GM12878 (cell line): ENCODE results near the gene TBCK. TPM values are rescaled to one million over a fixed set of nuclear protein-coding genes. Genes with fewer than 3 reads are reported as not detected.

Source experiments
- ATAC-seq: fragments of 200-7000 bp; cut with Tn5 transposase; 3 replicates; pipeline ENCODE4 v1.9.1; 2020; ENCODE audit warnings: mild to moderate bottlenecking, moderate library complexity
- BruUV-seq: library from RNA; stranded (reverse); fragments of 400-500 nt; replicated peaks from 2 replicates; lab custom pipeline; 2021; lab: Mats Ljungman, UMichigan
- CTCF ChIA-PET: fragments of 300-600 bp; sonication (Branson Sonifier 250); formaldehyde crosslinking; extraction: SDS; loops from one replicate; lab custom pipeline; 2021; ENCODE audit warnings: inconsistent platforms; lab: Yijun Ruan, JAX
- POLR2A ChIA-PET: fragments of 350-600 bp; formaldehyde crosslinking; extraction: SDS; loops from one replicate; lab custom pipeline; 2021; ENCODE audit warnings: inconsistent platforms; lab: Charles Lee
- RAD21 ChIA-PET: fragments of 300-600 bp; sonication (Branson Sonifier 250); formaldehyde crosslinking; loops from one replicate; lab custom pipeline; 2023; ENCODE audit warnings: antibody characterized with exemption; ENCODE audit not compliant: unreplicated experiment; lab: Charles Lee
- SMC1A ChIA-PET: fragments of 300-600 bp; sonication (Branson Sonifier 250); formaldehyde crosslinking; loops from one replicate; lab custom pipeline; 2023; ENCODE audit not compliant: unreplicated experiment, uncharacterized antibody; lab: Charles Lee
- DNase-seq: peaks from one replicate; pipeline ENCODE4 v3.0.0-alpha.2; 2011; ENCODE audit warnings: low read depth, low spot score
- FAIRE-seq: peaks from 3 replicates; lab custom pipeline; 2011; peaks lifted over from hg19 to GRCh38; lab: Jason Lieb, UNC
- H2AFZ ChIP-seq: 2 replicates; pipeline ENCODE4 v1.6.0; 2011; ENCODE audit warnings: low read depth, low read length, control low read depth; ENCODE audit not compliant: control insufficient read depth
- H3K27ac ChIP-seq: 2 replicates; pipeline ENCODE4 v1.5.1; 2011; ENCODE audit warnings: control low read depth; ENCODE audit not compliant: control insufficient read depth, insufficient read depth
- H3K27me3 ChIP-seq, 2 experiments: replicated peaks in 1 of 2; 2 replicates each; pipeline versions ENCODE4 v1.6.0 to v1.6.1; 2011; ENCODE audit warnings: low read length in 1 of 2; ENCODE audit not compliant: control insufficient read depth in 2 of 2, insufficient read depth in 2 of 2
- H3K36me3 ChIP-seq, 2 experiments: 2 replicates each; pipeline ENCODE4 v1.5.1; 2011; ENCODE audit warnings: low read length in 1 of 2; ENCODE audit not compliant: control insufficient read depth in 2 of 2, insufficient read depth in 2 of 2
- H3K4me1 ChIP-seq: 2 replicates; pipeline ENCODE4 v1.6.1; 2011; ENCODE audit warnings: mild to moderate bottlenecking, low read length, moderate library complexity, mixed read lengths; ENCODE audit not compliant: control insufficient read depth, insufficient read depth
- H3K4me2 ChIP-seq: 2 replicates; pipeline ENCODE4 v1.6.0; 2011; ENCODE audit warnings: control low read depth; ENCODE audit not compliant: control insufficient read depth, insufficient read depth
- H3K4me3 ChIP-seq: fragments of 200-600 bp; sonication (generic); 2 replicates; pipeline ENCODE4 v1.5.1; 2016
- H3K79me2 ChIP-seq: 2 replicates; pipeline ENCODE4 v1.6.0; 2011; ENCODE audit warnings: low read length; ENCODE audit not compliant: control insufficient read depth, insufficient read depth
- H3K9ac ChIP-seq: 2 replicates; pipeline ENCODE4 v1.8.0; 2011; ENCODE audit warnings: low read length, control low read depth, mixed read lengths; ENCODE audit not compliant: control insufficient read depth, insufficient read depth
- H3K9me3 ChIP-seq: replicated peaks from 3 replicates; pipeline ENCODE4 v1.5.1; 2011; ENCODE audit warnings: mild to moderate bottlenecking, low read length; ENCODE audit not compliant: control insufficient read depth, insufficient read depth
- H4K20me1 ChIP-seq: 2 replicates; pipeline ENCODE4 v1.6.0; 2011; ENCODE audit not compliant: control insufficient read depth, insufficient read depth
- CBFB ChIP-seq: IDR thresholded peaks from 2 replicates; pipeline ENCODE4 v1.6.1; 2016; ENCODE audit warnings: antibody characterized with exemption, low read depth
- CHD4 ChIP-seq: fragments of 200-600 bp; sonication (generic); IDR thresholded peaks from 2 replicates; pipeline ENCODE4 v1.6.1; 2016; ENCODE audit warnings: mild to moderate bottlenecking
- EGR1 ChIP-seq, 2 experiments: IDR thresholded peaks; 1 replicate in 1 of 2; 2 replicates in 1 of 2; pipeline ENCODE4 v1.6.1; 2011 to 2012; ENCODE audit warnings: low read depth in 2 of 2, low read length in 2 of 2, borderline replicate concordance in 1 of 2, mild to moderate bottlenecking in 1 of 2, moderate library complexity in 1 of 2
- EZH2 ChIP-seq: IDR thresholded peaks from 2 replicates; pipeline ENCODE4 v1.6.1; 2012; ENCODE audit warnings: low read depth, mild to moderate bottlenecking, control low read depth, inconsistent platforms, low read length, borderline replicate concordance; ENCODE audit not compliant: control insufficient read depth
- HDAC6 ChIP-seq: fragments of 200-600 bp; sonication (generic); IDR thresholded peaks from one replicate; pipeline ENCODE4 v1.8.0; 2017; ENCODE audit warnings: antibody characterized with exemption; ENCODE audit not compliant: unreplicated experiment
- MXI1 ChIP-seq: fragments of 150-350 bp; IDR thresholded peaks from 2 replicates; pipeline ENCODE4 v1.6.1; 2011; ENCODE audit warnings: low read depth, mild to moderate bottlenecking, inconsistent platforms, low read length, improper control_type of control experiment
- RUNX3 ChIP-seq: IDR thresholded peaks from 2 replicates; pipeline ENCODE4 v1.6.1; 2012; ENCODE audit warnings: low read length, inconsistent platforms
- TARDBP ChIP-seq: IDR thresholded peaks from 2 replicates; pipeline ENCODE4 v1.6.1; 2016; ENCODE audit warnings: borderline replicate concordance
- ZZZ3 ChIP-seq: IDR thresholded peaks from 2 replicates; pipeline ENCODE4 v1.6.1; 2011; ENCODE audit warnings: low read depth; ENCODE audit not compliant: control insufficient read depth, insufficient read length
- WGBS: methylation state at CpG from one replicate; pipeline ENCODE4 v1.1.6; 2016; ENCODE audit warnings: low lambda C conversion rate; ENCODE audit not compliant: insufficient replicate concordance, insufficient coverage; ENCODE audit errors: missing lambda C conversion rate; 5-methylcytosine and 5-hydroxymethylcytosine counted together
- in situ Hi-C: fragments of 300-500 bp; cut with MboI; formaldehyde crosslinking; loops from 9 replicates; pipeline ENCODE4 v1.14.3; 2018; ENCODE audit warnings: mixed read lengths
- intact Hi-C: fragments of 100-400 bp; cut with micrococcal nuclease; formaldehyde crosslinking; loops from one replicate; pipeline ENCODE4 v1.14.2; 2022; ENCODE audit not compliant: unreplicated experiment
- polyA plus RNA-seq, 11 experiments: library from polyadenylated mRNA; depleted of rRNA in 4 of 11; unstranded in 6 of 11; stranded (reverse) in 5 of 11; fragments of >200 nt; fragmentation: Nextera tagmentation in 4 of 11; fragmentation: Illumina TruSeq in 1 of 11; extraction: Ambion mirVana in 4 of 11; extraction: Trizol in 1 of 11; gene quantifications; 1 replicate in 1 of 11; 2 replicates in 10 of 11; pipeline versions ENCODE4 v1.2.1 to v1.2.3, GENCODE V29; 2011 to 2016; ENCODE audit warnings: inconsistent platforms in 2 of 11, missing spikeins in 2 of 11, low read depth in 1 of 11
- total RNA-seq, 4 experiments: library from RNA; depleted of rRNA in 3 of 4; stranded (reverse); fragments of >200 nt in 3 of 4; fragmentation: Illumina TruSeq in 1 of 4; extraction: Trizol in 1 of 4; gene quantifications; 2 replicates each; pipeline versions ENCODE4 v1.2.1 to v1.2.3, GENCODE V29; 2013 to 2021
- TF ChIP-seq, protein P1 (sequence below): fragments of 450-650 bp; IDR thresholded peaks from 2 replicates; pipeline ENCODE4 v1.6.1; 2017; ENCODE audit warnings: mild to moderate bottlenecking, moderate library complexity
- TF ChIP-seq, protein P2 (sequence below): fragments of 450-650 bp; IDR thresholded peaks from 2 replicates; pipeline ENCODE4 v1.6.1; 2016; ENCODE audit warnings: mild to moderate bottlenecking
- TF ChIP-seq, protein P3 (sequence below): IDR thresholded peaks from 2 replicates; pipeline ENCODE4 v1.6.1; 2012; ENCODE audit warnings: low read depth, low read length, improper control_type of control experiment
- TF ChIP-seq, protein P4 (sequence below): fragments of 450-650 bp; formaldehyde crosslinking; IDR thresholded peaks from 2 replicates; pipeline ENCODE4 v1.5.0; 2022; ENCODE audit warnings: mild to moderate bottlenecking, missing genetic modification characterization

Gene TBCK
- total and polyA plus RNA-seq, 10 of the 15 experiments (the other 5 are each of a cell fraction or from before 2014, with no cell fraction given): 4.1 to 30.3 (median 20.2) TPM

DNA sequence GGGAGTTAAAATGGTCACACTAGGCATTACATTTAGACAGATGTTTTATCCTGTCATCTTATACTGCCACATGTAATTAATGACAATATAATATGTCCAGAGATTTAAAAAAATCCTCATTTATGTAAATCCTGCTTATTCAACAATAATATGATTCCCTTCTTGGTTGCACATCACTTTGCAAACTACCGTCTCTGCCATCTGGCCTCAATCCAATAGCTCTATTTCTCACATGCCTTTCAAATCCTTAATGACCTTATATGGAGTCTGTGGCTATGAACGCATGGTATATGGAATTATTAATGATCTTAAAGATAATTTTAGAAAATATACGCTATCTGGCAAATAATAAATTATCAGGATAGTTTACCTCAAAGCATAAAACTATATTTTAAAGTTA is 276.2 kb downstream of the TBCK start (continued):
- TF ChIP-seq EGR1 (IDR thresholded peaks at IDR 0.05; ENCODE audit: borderline replicate concordance in 1 of 2, low read depth in 2 of 2, low read length in 2 of 2): no peak
- no peak for TF ChIP-seq TARDBP
- TF ChIP-seq CBFB: no peak
- TF ChIP-seq EZH2: no peak
- TF ChIP-seq MXI1: no peak
- no peak for TF ChIP-seq RUNX3
- TF ChIP-seq, protein P1, sequence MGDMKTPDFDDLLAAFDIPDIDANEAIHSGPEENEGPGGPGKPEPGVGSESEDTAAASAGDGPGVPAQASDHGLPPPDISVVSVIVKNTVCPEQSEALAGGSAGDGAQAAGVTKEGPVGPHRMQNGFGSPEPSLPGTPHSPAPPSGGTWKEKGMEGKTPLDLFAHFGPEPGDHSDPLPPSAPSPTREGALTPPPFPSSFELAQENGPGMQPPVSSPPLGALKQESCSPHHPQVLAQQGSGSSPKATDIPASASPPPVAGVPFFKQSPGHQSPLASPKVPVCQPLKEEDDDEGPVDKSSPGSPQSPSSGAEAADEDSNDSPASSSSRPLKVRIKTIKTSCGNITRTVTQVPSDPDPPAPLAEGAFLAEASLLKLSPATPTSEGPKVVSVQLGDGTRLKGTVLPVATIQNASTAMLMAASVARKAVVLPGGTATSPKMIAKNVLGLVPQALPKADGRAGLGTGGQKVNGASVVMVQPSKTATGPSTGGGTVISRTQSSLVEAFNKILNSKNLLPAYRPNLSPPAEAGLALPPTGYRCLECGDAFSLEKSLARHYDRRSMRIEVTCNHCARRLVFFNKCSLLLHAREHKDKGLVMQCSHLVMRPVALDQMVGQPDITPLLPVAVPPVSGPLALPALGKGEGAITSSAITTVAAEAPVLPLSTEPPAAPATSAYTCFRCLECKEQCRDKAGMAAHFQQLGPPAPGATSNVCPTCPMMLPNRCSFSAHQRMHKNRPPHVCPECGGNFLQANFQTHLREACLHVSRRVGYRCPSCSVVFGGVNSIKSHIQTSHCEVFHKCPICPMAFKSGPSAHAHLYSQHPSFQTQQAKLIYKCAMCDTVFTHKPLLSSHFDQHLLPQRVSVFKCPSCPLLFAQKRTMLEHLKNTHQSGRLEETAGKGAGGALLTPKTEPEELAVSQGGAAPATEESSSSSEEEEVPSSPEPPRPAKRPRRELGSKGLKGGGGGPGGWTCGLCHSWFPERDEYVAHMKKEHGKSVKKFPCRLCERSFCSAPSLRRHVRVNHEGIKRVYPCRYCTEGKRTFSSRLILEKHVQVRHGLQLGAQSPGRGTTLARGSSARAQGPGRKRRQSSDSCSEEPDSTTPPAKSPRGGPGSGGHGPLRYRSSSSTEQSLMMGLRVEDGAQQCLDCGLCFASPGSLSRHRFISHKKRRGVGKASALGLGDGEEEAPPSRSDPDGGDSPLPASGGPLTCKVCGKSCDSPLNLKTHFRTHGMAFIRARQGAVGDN: no peak

DNA sequence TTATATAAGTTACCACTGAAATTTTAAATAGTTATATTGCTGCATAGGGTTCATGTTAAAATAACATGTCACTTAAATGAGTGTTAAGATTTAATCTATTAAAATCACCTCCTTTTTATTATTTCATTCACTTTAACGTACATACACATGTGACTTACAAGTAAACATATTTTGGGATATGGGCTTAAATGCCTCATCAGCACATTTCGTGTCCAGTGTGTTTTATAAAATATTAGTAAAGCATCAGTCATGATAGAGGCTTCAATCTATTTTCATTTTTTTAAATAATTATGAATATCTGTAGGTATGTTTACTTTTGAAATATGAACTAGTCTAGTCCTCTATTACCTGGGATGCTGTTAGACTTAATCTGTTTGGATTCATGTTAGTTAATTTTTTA is 277.1 kb downstream of the TBCK start:
- Histone ChIP-seq H3K9me3 (no peaks in the 10 kb centered on the region), H3K4me3 (no peak overlapping the region), H3K4me2 (no peak overlapping the region), H3K9ac (no peak overlapping the region), H2AFZ (no peak overlapping the region), H4K20me1 (no peaks in the 10 kb centered on the region), H3K27me3 (no peaks in the 10 kb centered on the region), H3K4me1 (no peaks in the 10 kb centered on the region), H3K36me3 (no peaks in the 10 kb centered on the region), H3K27ac (no peak overlapping the region), H3K79me2 (no peaks in the 10 kb centered on the region)
- ATAC-seq (no peak), DNase-seq (no peak), FAIRE-seq (no peak)
- ChIA-PET SMC1A (no interaction called here), RAD21 (no interaction called here), CTCF (no interaction called here), POLR2A (interaction anchor here (1.0 kb wide), 1 partner anchor 14 kb away, joined by 3 read pairs; no protein-coding TSS in a partner anchor)
- 52% methylated on average over 2 of the region's 2 CpGs for WGBS
- in situ Hi-C loops (no loop called here), intact Hi-C loops (no loop called here)
- no TSS peak for BruUV-seq
- TF ChIP-seq, protein P2, sequence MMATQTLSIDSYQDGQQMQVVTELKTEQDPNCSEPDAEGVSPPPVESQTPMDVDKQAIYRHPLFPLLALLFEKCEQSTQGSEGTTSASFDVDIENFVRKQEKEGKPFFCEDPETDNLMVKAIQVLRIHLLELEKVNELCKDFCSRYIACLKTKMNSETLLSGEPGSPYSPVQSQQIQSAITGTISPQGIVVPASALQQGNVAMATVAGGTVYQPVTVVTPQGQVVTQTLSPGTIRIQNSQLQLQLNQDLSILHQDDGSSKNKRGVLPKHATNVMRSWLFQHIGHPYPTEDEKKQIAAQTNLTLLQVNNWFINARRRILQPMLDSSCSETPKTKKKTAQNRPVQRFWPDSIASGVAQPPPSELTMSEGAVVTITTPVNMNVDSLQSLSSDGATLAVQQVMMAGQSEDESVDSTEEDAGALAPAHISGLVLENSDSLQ: no peak
- TF ChIP-seq EZH2 (no peak), TARDBP (no peak), HDAC6 (no peak), CHD4 (no peak), ZZZ3 (no peak)
- TF ChIP-seq, protein P3, sequence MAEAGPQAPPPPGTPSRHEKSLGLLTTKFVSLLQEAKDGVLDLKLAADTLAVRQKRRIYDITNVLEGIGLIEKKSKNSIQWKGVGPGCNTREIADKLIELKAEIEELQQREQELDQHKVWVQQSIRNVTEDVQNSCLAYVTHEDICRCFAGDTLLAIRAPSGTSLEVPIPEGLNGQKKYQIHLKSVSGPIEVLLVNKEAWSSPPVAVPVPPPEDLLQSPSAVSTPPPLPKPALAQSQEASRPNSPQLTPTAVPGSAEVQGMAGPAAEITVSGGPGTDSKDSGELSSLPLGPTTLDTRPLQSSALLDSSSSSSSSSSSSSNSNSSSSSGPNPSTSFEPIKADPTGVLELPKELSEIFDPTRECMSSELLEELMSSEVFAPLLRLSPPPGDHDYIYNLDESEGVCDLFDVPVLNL: no peak
- TF ChIP-seq, protein P4, sequence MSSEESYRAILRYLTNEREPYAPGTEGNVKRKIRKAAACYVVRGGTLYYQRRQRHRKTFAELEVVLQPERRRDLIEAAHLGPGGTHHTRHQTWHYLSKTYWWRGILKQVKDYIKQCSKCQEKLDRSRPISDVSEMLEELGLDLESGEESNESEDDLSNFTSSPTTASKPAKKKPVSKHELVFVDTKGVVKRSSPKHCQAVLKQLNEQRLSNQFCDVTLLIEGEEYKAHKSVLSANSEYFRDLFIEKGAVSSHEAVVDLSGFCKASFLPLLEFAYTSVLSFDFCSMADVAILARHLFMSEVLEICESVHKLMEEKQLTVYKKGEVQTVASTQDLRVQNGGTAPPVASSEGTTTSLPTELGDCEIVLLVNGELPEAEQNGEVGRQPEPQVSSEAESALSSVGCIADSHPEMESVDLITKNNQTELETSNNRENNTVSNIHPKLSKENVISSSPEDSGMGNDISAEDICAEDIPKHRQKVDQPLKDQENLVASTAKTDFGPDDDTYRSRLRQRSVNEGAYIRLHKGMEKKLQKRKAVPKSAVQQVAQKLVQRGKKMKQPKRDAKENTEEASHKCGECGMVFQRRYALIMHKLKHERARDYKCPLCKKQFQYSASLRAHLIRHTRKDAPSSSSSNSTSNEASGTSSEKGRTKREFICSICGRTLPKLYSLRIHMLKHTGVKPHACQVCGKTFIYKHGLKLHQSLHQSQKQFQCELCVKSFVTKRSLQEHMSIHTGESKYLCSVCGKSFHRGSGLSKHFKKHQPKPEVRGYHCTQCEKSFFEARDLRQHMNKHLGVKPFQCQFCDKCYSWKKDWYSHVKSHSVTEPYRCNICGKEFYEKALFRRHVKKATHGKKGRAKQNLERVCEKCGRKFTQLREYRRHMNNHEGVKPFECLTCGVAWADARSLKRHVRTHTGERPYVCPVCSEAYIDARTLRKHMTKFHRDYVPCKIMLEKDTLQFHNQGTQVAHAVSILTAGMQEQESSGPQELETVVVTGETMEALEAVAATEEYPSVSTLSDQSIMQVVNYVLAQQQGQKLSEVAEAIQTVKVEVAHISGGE: no peak
